K562 (cell line): ENCODE data around the gene SRPK2. TPM values are rescaled to one million over a fixed set of nuclear protein-coding genes. Genes with fewer than 3 reads are reported as not detected.

Experiments
- ATAC-seq: fragments of 200-7000 bp; cut with Tn5 transposase; 3 replicates; pipeline ENCODE4 v1.9.1; 2020; ENCODE audit warnings: moderate library complexity
- BruUV-seq: library from RNA; stranded (reverse); fragments of 400-500 nt; replicated peaks from 2 replicates; lab custom pipeline; 2021; lab: Mats Ljungman, UMichigan
- CTCF ChIA-PET: fragments of 300-600 bp; formaldehyde crosslinking; extraction: SDS; loops from one replicate; lab custom pipeline; 2021; ENCODE audit warnings: low intra/inter-chr PET ratio; lab: Yijun Ruan, JAX
- POLR2A ChIA-PET: fragments of 300-600, 350-650 bp; sonication (Branson Sonifier 250); formaldehyde crosslinking; extraction: SDS; loops from one replicate; lab custom pipeline; 2021; ENCODE audit warnings: antibody characterized with exemption, inconsistent platforms; lab: Yijun Ruan, JAX
- DNase-seq, 4 experiments: peaks; one replicate each; pipeline versions ENCODE4 v3.0.0 to v3.0.0-alpha.2; 2011 to 2018; ENCODE audit warnings: low spot score in 3 of 4, mixed read lengths in 3 of 4; ENCODE audit errors: extremely low read depth in 1 of 4
- FAIRE-seq: peaks from 2 replicates; lab custom pipeline; 2011; peaks lifted over from hg19 to GRCh38; lab: Jason Lieb, UNC
- H2AFZ ChIP-seq: 2 replicates; pipeline ENCODE4 v1.6.0; 2011; ENCODE audit warnings: low read depth, low read length, control low read depth, inconsistent platforms
- H3K27ac ChIP-seq: fragments of 200-600 bp; 3 replicates; pipeline ENCODE4 v1.8.0; 2011; ENCODE audit warnings: low read depth, mild to moderate bottlenecking, control low read depth, inconsistent platforms, low read length, moderate library complexity, mixed read lengths; ENCODE audit errors: extremely low read depth
- H3K27me3 ChIP-seq, 2 experiments: fragments of 300-600 bp in 1 of 2; 2 replicates in 1 of 2; 3 replicates in 1 of 2; pipeline versions ENCODE4 v1.6.0 to v1.8.0; 2011; ENCODE audit warnings: inconsistent platforms in 2 of 2, low read length in 2 of 2, mild to moderate bottlenecking in 1 of 2, mixed read lengths in 1 of 2, moderate library complexity in 1 of 2; ENCODE audit not compliant: control insufficient read depth in 2 of 2, insufficient read depth in 2 of 2
- H3K36me3 ChIP-seq: fragments of 300-600 bp; 3 replicates; pipeline ENCODE4 v1.8.0; 2011; ENCODE audit warnings: mild to moderate bottlenecking, low read length, inconsistent platforms; ENCODE audit not compliant: control insufficient read depth, insufficient read depth
- H3K4me1 ChIP-seq, 2 experiments: fragments of 200-600 bp in 1 of 2; replicated peaks in 1 of 2; 2 replicates in 1 of 2; 3 replicates in 1 of 2; pipeline versions ENCODE4 v1.5.1 to v1.8.0; 2011; ENCODE audit warnings: inconsistent platforms in 2 of 2, low read length in 2 of 2, mild to moderate bottlenecking in 1 of 2, mixed read lengths in 1 of 2, moderate library complexity in 1 of 2; ENCODE audit not compliant: control insufficient read depth in 2 of 2, insufficient read depth in 2 of 2
- H3K4me2 ChIP-seq: 2 replicates; pipeline ENCODE4 v1.6.1; 2011; ENCODE audit warnings: low read length, control low read depth, inconsistent platforms, mixed read lengths; ENCODE audit not compliant: insufficient read depth
- H3K4me3 ChIP-seq: fragments of 200-600 bp; sonication (generic), shearing (Covaris generic); 2 replicates; pipeline ENCODE4 v1.5.1; 2016; ENCODE audit warnings: control low read depth, inconsistent platforms
- H3K79me2 ChIP-seq: fragments of 200-600 bp; 3 replicates; pipeline ENCODE4 v1.8.0; 2011; ENCODE audit warnings: low read length, inconsistent platforms; ENCODE audit not compliant: control insufficient read depth, insufficient read depth
- H3K9ac ChIP-seq, 2 experiments: 2 replicates each; pipeline versions ENCODE4 v1.6.0 to v1.6.1; 2011; ENCODE audit warnings: low read depth in 2 of 2, low read length in 2 of 2, control low read depth in 1 of 2, inconsistent platforms in 1 of 2, mild to moderate bottlenecking in 1 of 2, mixed read lengths in 1 of 2; ENCODE audit not compliant: insufficient read depth in 1 of 2
- H3K9me1 ChIP-seq: one replicate; pipeline ENCODE4 v1.6.0; 2011; ENCODE audit warnings: inconsistent platforms, mild to moderate bottlenecking, low read length, moderate library complexity; ENCODE audit not compliant: control insufficient read depth, insufficient read depth
- H3K9me3 ChIP-seq: replicated peaks from 2 replicates; pipeline ENCODE4 v1.5.1; 2011; ENCODE audit warnings: low read depth, low read length, inconsistent platforms; ENCODE audit not compliant: control insufficient read depth, insufficient read depth
- H4K20me1 ChIP-seq: replicated peaks from 2 replicates; pipeline ENCODE4 v1.6.1; 2011; ENCODE audit warnings: low read length, inconsistent platforms, mixed read lengths; ENCODE audit not compliant: control insufficient read depth, insufficient read depth
- HMGN3 ChIP-seq: IDR thresholded peaks from 2 replicates; pipeline ENCODE4 v1.6.1; 2011; ENCODE audit warnings: borderline replicate concordance, low read depth, mild to moderate bottlenecking, mixed read lengths, low read length; ENCODE audit not compliant: insufficient read length; ENCODE audit errors: extremely low read depth
- KLF1 ChIP-seq: fragments of 450-650 bp; IDR thresholded peaks from 2 replicates; pipeline ENCODE4 v1.6.1; 2016; ENCODE audit warnings: missing genetic modification characterization, missing compliant biosample characterization
- TAL1 ChIP-seq: fragments of 450-650 bp; IDR thresholded peaks from 2 replicates; pipeline ENCODE4 v1.6.1; 2016; ENCODE audit warnings: mild to moderate bottlenecking
- ZNF75A ChIP-seq: fragments of 450-650 bp; formaldehyde crosslinking; IDR thresholded peaks from 2 replicates; pipeline ENCODE4 v1.4.0; 2020; ENCODE audit warnings: mild to moderate bottlenecking
- WGBS: fragments of 100-300 bp; shearing (Covaris generic); methylation state at CpG from one replicate; pipeline ENCODE4 v1.1.6; 2016; ENCODE audit warnings: low coverage, mixed read lengths; ENCODE audit not compliant: insufficient coverage; ENCODE audit errors: missing lambda C conversion rate; 5-methylcytosine and 5-hydroxymethylcytosine counted together
- in situ Hi-C: fragments of 300-500 bp; cut with MboI; formaldehyde crosslinking; loops from 4 replicates; pipeline ENCODE4 v1.15.0; 2018; ENCODE audit warnings: inconsistent platforms, mixed read lengths
- intact Hi-C: fragments of 100-400 bp; cut with micrococcal nuclease; formaldehyde crosslinking; loops from 2 replicates; pipeline ENCODE4 v1.14.2; 2022
- polyA plus RNA-seq, 8 experiments: library from polyadenylated mRNA; depleted of rRNA in 4 of 8; stranded (reverse) in 5 of 8; unstranded in 3 of 8; fragments of >200 nt; fragmentation: Nextera tagmentation in 2 of 8; fragmentation: Illumina TruSeq in 1 of 8; extraction: Ambion mirVana in 2 of 8; extraction: Trizol in 1 of 8; gene quantifications; 2 replicates each; pipeline versions ENCODE4 v1.2.1 to v1.2.3, GENCODE V29; 2011 to 2014; ENCODE audit warnings: inconsistent platforms in 1 of 8, missing spikeins in 1 of 8
- total RNA-seq, 7 experiments: library from RNA; depleted of rRNA in 6 of 7; stranded (reverse); fragments of >200 nt in 6 of 7; fragmentation: Illumina TruSeq in 2 of 7; extraction: Trizol in 2 of 7; gene quantifications; 2 replicates each; pipeline versions ENCODE4 v1.2.1 to v1.2.3, GENCODE V29; 2011 to 2021; ENCODE audit warnings: low replicate concordance in 1 of 7
- TF ChIP-seq, protein P1 (sequence below): fragments of 250-450 bp; sonication (Bioruptor Pico); IDR thresholded peaks from 2 replicates; pipeline ENCODE4 v1.4.0; 2020; ENCODE audit warnings: mild to moderate bottlenecking, moderate library complexity
- TF ChIP-seq, protein P2 (sequence below): fragments of 450-650 bp; IDR thresholded peaks from 2 replicates; pipeline ENCODE4 v1.6.1; 2016; ENCODE audit warnings: borderline replicate concordance

The SRPK2 gene
- total and polyA plus RNA-seq, 9 of the 15 experiments (the other 6 are each of a cell fraction or from before 2014, with no cell fraction given), result 21.5 to 44.7 (median 33.3) TPM

DNA sequence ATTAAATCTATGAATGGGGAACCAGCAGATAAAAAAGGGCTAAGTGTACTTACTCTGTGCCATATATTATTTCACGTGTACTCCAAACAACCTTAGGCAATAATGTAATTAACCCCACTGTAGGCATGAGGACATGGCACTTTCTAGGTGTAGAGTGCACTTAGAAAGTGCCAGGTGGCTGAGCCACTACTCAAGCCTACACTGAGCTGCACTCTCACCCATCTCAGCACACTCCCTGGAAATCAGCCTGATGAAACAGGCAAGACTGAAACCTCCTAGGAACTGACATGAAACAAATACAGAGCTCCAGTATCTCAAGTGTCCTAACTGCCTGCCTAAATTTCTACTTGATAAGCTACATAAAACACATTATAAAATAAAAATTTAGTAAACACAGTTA, 227.4 kb downstream of the SRPK2 start:
- no peaks in the 10 kb centered on the region for H3K9me1 ChIP-seq
- DNase-seq, result no peak
- TF ChIP-seq HMGN3 (no peak), KLF1 (tag) (no peak), TAL1 (no peak), ZNF75A (no peak)
- TF ChIP-seq, protein P1, sequence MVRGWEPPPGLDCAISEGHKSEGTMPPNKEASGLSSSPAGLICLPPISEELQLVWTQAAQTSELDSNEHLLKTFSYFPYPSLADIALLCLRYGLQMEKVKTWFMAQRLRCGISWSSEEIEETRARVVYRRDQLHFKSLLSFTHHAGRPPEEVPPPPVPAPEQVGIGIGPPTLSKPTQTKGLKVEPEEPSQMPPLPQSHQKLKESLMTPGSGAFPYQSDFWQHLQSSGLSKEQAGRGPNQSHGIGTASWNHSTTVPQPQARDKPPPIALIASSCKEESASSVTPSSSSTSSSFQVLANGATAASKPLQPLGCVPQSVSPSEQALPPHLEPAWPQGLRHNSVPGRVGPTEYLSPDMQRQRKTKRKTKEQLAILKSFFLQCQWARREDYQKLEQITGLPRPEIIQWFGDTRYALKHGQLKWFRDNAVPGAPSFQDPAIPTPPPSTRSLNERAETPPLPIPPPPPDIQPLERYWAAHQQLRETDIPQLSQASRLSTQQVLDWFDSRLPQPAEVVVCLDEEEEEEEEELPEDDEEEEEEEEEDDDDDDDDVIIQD (CRISPR knock-in tag), result no peak
- TF ChIP-seq, protein P2, sequence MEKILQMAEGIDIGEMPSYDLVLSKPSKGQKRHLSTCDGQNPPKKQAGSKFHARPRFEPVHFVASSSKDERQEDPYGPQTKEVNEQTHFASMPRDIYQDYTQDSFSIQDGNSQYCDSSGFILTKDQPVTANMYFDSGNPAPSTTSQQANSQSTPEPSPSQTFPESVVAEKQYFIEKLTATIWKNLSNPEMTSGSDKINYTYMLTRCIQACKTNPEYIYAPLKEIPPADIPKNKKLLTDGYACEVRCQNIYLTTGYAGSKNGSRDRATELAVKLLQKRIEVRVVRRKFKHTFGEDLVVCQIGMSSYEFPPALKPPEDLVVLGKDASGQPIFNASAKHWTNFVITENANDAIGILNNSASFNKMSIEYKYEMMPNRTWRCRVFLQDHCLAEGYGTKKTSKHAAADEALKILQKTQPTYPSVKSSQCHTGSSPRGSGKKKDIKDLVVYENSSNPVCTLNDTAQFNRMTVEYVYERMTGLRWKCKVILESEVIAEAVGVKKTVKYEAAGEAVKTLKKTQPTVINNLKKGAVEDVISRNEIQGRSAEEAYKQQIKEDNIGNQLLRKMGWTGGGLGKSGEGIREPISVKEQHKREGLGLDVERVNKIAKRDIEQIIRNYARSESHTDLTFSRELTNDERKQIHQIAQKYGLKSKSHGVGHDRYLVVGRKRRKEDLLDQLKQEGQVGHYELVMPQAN, result no peak
- H3K4me1 ChIP-seq, result no peaks in the 10 kb centered on the region
- H4K20me1 ChIP-seq, result no peaks in the 10 kb centered on the region
- intact Hi-C loops, result no loop called here
- H3K36me3 ChIP-seq, result peaks cover 16% of the 10 kb centered on the region; the same call in 2 of the 3 replicates
- H3K27me3 ChIP-seq, result no peaks in the 10 kb centered on the region
- no peak overlapping the region for H3K4me2 ChIP-seq
- H3K27ac ChIP-seq, result no peak overlapping the region
- no peak overlapping the region for H3K9ac ChIP-seq
- no peak overlapping the region for H3K4me3 ChIP-seq
- in situ Hi-C loops, result no loop called here
- 79% methylated on average over 1 of the region's 1 CpG for WGBS
- no peaks in the 10 kb centered on the region for H3K9me3 ChIP-seq
- ChIA-PET POLR2A (interaction anchor here (0.6 kb wide), 1 partner anchor 242 kb away, joined by 3 read pairs; no protein-coding TSS in a partner anchor), CTCF (no interaction called here)
- H2AFZ ChIP-seq, result no peak overlapping the region
- ATAC-seq, result no peak
- H3K79me2 ChIP-seq, result no peaks in the 10 kb centered on the region
- no TSS peak for BruUV-seq
- FAIRE-seq, result no peak
